PFSK-1 (cell line): ENCODE data around the gene HEPACAM.

Experiments used
- FOXP2 ChIP-seq: optimal IDR thresholded peaks from 2 replicates; pipeline ENCODE3; 2011; ENCODE audit warnings: borderline replicate concordance, control low read depth, inconsistent platforms; ENCODE audit not compliant: insufficient read depth; ENCODE audit errors: extremely low read length, extremely low read depth
- POLR2AphosphoS5 ChIP-seq: IDR thresholded peaks from 2 replicates; pipeline ENCODE4 v1.6.1; 2012; ENCODE audit warnings: low read depth, mild to moderate bottlenecking, control low read depth, low read length, moderate library complexity
- SIN3A ChIP-seq: IDR thresholded peaks from 2 replicates; pipeline ENCODE4 v1.6.1; 2012; ENCODE audit warnings: mild to moderate bottlenecking, low read length, moderate library complexity, borderline replicate concordance; ENCODE audit not compliant: insufficient read depth
- TAF1 ChIP-seq: IDR thresholded peaks from 2 replicates; pipeline ENCODE4 v1.6.1; 2012; ENCODE audit warnings: low read length, control low read depth, borderline replicate concordance; ENCODE audit not compliant: insufficient read depth
- TF ChIP-seq, protein P1 (sequence below), 2 experiments: IDR thresholded peaks; 2 replicates each; pipeline versions ENCODE4 v1.6.1 to v1.8.0; 2011 to 2012; ENCODE audit warnings: low read depth in 2 of 2, low read length in 2 of 2, control low read depth in 1 of 2, inconsistent platforms in 1 of 2, mild to moderate bottlenecking in 1 of 2, moderate library complexity in 1 of 2; ENCODE audit not compliant: insufficient read depth in 1 of 2

Gene HEPACAM

GRCh38 chr11:124951341-124951740 is 15.5 kb upstream of the HEPACAM start:
- TF ChIP-seq POLR2AphosphoS5 (no peak), SIN3A (no peak), TAF1 (no peak), FOXP2 (no peak)
- TF ChIP-seq, protein P1, sequence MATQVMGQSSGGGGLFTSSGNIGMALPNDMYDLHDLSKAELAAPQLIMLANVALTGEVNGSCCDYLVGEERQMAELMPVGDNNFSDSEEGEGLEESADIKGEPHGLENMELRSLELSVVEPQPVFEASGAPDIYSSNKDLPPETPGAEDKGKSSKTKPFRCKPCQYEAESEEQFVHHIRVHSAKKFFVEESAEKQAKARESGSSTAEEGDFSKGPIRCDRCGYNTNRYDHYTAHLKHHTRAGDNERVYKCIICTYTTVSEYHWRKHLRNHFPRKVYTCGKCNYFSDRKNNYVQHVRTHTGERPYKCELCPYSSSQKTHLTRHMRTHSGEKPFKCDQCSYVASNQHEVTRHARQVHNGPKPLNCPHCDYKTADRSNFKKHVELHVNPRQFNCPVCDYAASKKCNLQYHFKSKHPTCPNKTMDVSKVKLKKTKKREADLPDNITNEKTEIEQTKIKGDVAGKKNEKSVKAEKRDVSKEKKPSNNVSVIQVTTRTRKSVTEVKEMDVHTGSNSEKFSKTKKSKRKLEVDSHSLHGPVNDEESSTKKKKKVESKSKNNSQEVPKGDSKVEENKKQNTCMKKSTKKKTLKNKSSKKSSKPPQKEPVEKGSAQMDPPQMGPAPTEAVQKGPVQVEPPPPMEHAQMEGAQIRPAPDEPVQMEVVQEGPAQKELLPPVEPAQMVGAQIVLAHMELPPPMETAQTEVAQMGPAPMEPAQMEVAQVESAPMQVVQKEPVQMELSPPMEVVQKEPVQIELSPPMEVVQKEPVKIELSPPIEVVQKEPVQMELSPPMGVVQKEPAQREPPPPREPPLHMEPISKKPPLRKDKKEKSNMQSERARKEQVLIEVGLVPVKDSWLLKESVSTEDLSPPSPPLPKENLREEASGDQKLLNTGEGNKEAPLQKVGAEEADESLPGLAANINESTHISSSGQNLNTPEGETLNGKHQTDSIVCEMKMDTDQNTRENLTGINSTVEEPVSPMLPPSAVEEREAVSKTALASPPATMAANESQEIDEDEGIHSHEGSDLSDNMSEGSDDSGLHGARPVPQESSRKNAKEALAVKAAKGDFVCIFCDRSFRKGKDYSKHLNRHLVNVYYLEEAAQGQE (IDR thresholded peaks at IDR 0.05; ENCODE audit: insufficient read depth in 1 of 2, low read depth in 2 of 2, low read length in 2 of 2), result no peak

- TF ChIP-seq TAF1 (no peak), SIN3A (no peak)
- TF ChIP-seq, protein P1 (IDR thresholded peaks at IDR 0.05; ENCODE audit: insufficient read depth in 1 of 2, low read depth in 2 of 2, low read length in 2 of 2), result no peak
Measured at GRCh38 chr11:124950601-124951330, 14.9 kb upstream of the HEPACAM start.

GRCh38 chr11:124946735-124947141 is 10.9 kb upstream of the HEPACAM start:
- no peak for TF ChIP-seq TAF1
- TF ChIP-seq SIN3A, result no peak
- TF ChIP-seq FOXP2, result no peak
- TF ChIP-seq POLR2AphosphoS5, result no peak
- TF ChIP-seq, protein P1 (IDR thresholded peaks at IDR 0.05; ENCODE audit: insufficient read depth in 1 of 2, low read depth in 2 of 2, low read length in 2 of 2), result no peak

DNA sequence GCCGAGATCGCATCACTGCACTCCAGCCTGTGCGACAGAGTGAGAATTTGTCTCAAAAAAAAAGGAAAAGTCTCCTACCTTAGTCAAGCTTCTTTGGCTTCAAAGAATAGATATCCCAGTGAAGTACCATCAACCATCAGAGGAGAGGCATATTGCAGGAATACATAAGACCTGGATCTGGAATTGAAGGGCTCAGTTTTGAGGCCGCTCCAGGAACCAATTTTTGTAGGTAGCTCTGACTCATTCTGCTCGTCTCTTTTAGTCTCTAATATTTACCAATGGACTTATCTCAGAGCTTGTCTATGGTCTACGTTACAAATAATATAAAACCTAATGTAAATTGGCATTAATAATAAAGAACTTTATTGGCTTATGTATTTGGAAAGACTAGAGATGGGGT is 10.0 kb upstream of the HEPACAM start:
- TF ChIP-seq, protein P1 (IDR thresholded peaks at IDR 0.05; ENCODE audit: insufficient read depth in 1 of 2, low read depth in 2 of 2, low read length in 2 of 2), result no peak
- TF ChIP-seq SIN3A, result no peak
- TF ChIP-seq POLR2AphosphoS5, result no peak
- TF ChIP-seq TAF1, result no peak
- no peak for TF ChIP-seq FOXP2
